HG03066 (cell line): ENCODE results near the gene ANKRD13A.

Experiments
- ATAC-seq: cut with Tn5 transposase; IDR thresholded peaks from one replicate; pipeline ENCODE4 v1.9.1; 2021; ENCODE audit warnings: low read depth; ENCODE audit not compliant: unreplicated experiment

Gene ANKRD13A

GRCh38 chr12:109998904-109999648, at the start of gene ANKRD13A:
ANKRD13A (plus strand) TSS chr12:109999430; CDS start chr12:109999689, 259 bp downstream.
- peak; percentile 54 for ATAC-seq

DNA sequence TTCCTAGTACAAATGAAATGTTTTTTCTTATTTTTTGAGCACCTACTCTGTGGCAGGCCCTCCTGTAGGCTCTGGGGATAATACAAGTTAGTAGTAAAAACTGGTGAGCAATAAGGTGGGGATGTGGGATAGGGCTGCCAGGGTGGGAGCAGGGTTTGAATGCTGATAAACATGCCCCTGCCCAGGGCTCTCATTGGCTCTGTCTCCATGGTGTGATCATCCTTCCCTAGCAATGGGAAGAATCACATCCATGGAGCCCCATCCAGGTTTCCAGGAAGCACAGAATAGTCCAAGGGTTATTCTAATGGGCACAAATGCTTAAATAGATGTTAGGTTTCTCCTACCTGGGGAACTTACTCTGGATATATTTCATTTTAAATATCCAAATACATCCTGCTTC, 48.6 kb upstream of the ANKRD13A start:
- no peak for ATAC-seq

- ATAC-seq, result no peak
These were observed 48.1 kb upstream of the ANKRD13A start for GRCh38 chr12:109951136-109951535.

DNA sequence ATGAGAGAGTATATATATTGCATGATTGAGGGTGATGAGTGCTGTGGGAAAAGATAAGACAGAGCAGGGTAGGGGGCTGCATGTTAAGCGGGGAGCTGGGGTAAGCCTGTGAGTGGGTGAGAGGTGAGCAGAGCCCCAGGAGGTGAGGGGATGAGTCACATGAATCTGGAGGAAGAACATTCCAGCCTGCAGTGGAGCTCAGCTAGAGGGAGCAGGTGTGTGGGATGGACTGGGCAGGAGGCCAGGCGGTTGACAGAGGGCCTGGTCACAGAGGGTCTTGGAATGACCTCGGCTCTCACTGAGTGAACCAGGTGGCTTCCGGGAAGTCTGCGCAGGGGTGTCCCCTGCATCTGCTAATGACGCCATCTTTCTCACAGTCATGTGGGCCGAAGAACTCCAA, 47.5 kb upstream of the ANKRD13A start:
- no peak for ATAC-seq

GRCh38 chr12:109952160-109952858, 46.9 kb upstream of the ANKRD13A start:
- no peak for ATAC-seq

GRCh38 chr12:109952873-109953272, 46.4 kb upstream of the ANKRD13A start:
- no peak for ATAC-seq

DNA sequence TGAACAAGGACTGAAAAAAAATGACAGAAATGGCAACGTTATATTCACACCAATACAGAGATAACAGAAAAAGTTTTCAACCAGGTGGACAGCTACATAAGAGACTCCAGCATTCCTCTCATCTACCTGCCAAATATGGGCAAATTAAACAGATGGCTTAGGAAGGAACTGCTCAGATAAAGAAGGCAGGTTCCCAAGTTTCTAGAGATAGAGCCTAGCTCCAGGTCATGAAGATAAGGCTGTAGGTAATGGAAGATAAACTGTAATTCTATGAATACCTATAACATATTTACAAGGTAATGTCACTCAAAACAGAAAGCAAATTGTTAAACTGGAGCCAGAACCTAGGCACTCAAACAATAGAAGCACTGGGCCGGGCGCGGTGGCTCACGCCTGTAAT, 45.6 kb upstream of the ANKRD13A start:
- no peak for ATAC-seq

GRCh38 chr12:109958374-109958773, 40.9 kb upstream of the ANKRD13A start:
- ATAC-seq, result no peak

DNA sequence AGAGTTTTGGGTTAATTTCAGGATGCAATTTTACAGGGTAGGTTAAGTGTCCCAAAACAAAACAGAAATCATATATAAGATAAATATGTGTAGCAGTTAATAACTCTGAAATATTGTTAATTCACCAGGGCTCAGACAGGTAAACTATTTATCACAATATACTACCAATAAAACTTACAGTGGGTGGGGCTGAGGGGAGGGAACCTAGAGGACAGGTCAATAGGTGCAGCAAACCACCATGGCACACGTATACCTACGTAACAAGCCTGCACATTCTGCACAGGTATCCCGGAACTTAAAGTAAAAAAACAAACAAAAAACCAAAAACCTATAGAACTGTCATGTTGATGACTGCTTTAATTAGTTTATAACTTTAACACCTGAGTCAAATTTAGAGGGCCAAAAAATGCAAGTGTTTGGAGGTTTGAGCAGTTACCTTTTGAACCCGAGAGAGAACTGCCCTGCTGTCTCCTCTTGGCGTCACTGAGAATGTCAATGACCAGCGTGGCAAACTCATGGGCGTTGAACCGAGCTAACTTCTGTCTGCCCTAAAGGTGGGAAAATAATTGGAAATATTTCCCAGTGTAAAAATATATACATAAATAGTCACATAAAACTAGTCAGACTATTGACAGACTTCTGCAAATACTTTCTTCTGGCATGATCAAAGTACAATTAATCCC, 39.7 kb upstream of the ANKRD13A start:
- ATAC-seq, result no peak

GRCh38 chr12:109961201-109961600, 38.0 kb upstream of the ANKRD13A start:
- ATAC-seq, result no peak

GRCh38 chr12:109961612-109962011, 37.6 kb upstream of the ANKRD13A start:
- no peak for ATAC-seq

- ATAC-seq, result no peak
These were observed 36.8 kb upstream of the ANKRD13A start for GRCh38 chr12:109962398-109962797.

DNA sequence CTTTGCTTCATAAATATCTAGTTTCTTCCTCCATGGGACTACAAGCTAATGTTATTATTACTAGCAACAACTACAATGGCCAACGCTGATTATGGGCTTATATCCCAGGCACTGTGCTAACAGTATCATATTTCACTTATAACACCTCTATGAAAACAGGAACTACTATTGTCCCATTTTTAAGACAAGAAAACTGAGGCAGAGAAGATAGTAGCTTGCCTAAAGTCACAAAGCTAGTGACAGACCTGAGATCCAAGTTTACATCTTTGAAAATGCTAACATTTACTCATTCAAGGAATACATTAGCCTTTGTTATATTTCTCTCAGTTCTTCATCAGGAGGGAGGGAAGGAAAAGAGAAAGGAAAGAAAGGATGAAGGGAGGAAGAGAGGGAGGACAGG, 35.9 kb upstream of the ANKRD13A start:
- no peak for ATAC-seq

DNA sequence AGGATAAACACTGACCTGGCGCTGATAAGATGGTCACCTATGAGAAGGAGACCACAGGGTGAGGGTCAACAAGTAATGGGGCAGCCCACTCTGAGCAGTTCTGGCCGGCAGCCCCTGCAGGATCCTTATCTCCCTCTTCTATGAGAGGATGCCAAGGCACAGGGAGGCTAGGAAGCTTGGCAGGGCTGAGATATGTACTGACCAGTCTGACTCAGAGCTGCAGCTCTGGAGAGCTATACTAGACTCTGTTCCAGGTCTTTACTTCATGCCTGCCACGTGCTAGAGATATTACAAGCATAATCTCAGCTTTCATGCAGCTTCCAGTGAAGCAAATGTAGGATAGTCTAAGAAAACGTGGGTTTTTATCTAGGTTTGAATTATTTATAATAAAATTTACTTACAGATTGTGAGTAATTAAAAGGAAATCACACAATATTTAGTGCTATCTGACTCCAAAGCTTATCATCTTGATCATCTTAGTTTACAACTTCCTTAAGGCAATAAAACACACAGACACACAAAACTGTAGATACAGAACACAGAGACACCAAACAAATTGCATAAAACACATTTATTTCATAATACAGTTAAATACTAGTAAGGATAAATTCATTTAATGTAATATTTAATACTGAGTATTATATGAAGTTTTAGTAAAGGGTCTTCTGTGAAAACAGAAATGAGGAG, 35.3 kb upstream of the ANKRD13A start:
- no peak for ATAC-seq

- ATAC-seq, result no peak
These were observed 32.7 kb upstream of the ANKRD13A start for GRCh38 chr12:109966546-109966945.

DNA sequence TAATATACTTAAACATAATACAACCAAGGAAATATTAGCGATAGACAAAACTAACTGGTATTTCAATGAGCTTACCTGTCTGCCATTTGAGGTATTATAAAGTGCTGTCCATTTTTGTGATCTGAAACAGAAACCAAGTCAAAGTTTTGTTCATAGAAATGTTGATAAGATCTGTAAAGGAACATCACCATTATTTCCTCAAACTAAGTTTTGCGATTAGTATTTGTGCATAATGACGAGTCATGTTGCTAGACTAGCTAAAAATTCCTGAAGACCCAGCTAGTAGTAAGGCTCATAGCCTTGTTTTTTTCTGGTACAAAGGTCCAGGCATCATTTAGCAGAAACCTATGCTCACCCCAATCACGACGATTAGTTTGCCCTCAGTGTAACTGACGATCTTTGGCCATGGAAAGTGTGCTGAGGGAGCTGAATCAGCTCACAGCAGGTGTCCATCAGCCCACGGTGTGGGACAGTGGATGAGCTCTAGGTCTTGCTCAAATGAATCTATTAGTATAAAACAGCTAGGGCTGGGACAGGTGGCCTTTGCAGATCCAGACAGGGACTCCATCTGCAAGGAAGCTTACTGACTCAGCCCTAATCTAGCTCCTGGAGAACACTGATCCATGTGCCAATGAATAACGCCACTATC, 31.7 kb upstream of the ANKRD13A start:
- no peak for ATAC-seq

- ATAC-seq, result no peak
These were observed 31.2 kb upstream of the ANKRD13A start for GRCh38 chr12:109968032-109968420.

DNA sequence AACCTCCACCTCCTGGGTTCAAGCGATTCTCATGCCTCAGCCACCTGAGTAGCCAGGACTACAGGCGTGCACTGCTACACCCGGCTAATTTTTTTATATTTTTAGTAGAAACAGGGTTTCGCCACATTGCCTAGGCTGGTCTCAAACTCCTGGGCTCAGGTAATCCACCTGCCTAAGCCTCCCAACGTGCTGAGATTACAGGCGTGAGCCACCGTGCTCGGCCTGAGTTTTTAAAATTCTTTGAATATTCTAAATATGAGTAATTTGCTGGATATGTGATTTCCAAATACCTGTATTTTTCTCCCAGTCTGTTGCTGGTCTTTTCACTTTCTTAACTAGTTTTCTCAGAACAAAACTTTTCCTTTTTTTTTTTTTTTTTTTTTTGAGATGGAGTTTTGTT, 30.4 kb upstream of the ANKRD13A start:
- ATAC-seq, result no peak

- ATAC-seq, result no peak
These were observed 26.4 kb upstream of the ANKRD13A start for GRCh38 chr12:109972821-109973220.

GRCh38 chr12:109981311-109981710, 17.9 kb upstream of the ANKRD13A start:
- ATAC-seq, result no peak

GRCh38 chr12:109982210-109982609, 17.0 kb upstream of the ANKRD13A start:
- no peak for ATAC-seq
